Adrenal gland (tissue), 12 donors: ENCODE measurements around the gene ANKDD1A. TPM values are rescaled to one million over a fixed set of nuclear protein-coding genes. Genes with fewer than 3 reads are reported as not detected.

Experiments used
- DNase-seq, 7 donors: peaks; one replicate each; pipeline ENCODE4 v3.0.0-alpha.2; 2019 to 2020
- H3K27ac ChIP-seq, 5 donors: fragments of 200-600 bp; sonication (generic) in 4 of 5; 1 replicate in 3 of 5; 2 replicates in 2 of 5; pipeline versions ENCODE4 v1.5.1 to v1.8.0; 2016 to 2020; ENCODE audit warnings: mild to moderate bottlenecking in 1 of 5
- H3K27me3 ChIP-seq: fragments of 200-600 bp; 2 replicates; pipeline ENCODE4 v1.8.0; 2021
- H3K36me3 ChIP-seq, 2 donors: fragments of 200-600 bp; replicated peaks in 1 of 2; 1 replicate in 1 of 2; 2 replicates in 1 of 2; pipeline versions ENCODE4 v1.5.1 to v1.8.0; 2018 to 2022
- H3K4me1 ChIP-seq, 2 donors: fragments of 200-600 bp; replicated peaks in 1 of 2; 1 replicate in 1 of 2; 2 replicates in 1 of 2; pipeline versions ENCODE4 v1.5.1 to v1.8.0; 2018 to 2021
- H3K4me3 ChIP-seq, 4 donors: fragments of 200-600 bp; sonication (generic) in 3 of 4; one replicate each; pipeline ENCODE4 v1.5.1; 2016 to 2018
- H3K9me3 ChIP-seq, 3 donors: fragments of 200-600 bp; sonication (generic) in 1 of 3; replicated peaks in 1 of 3; 1 replicate in 2 of 3; 2 replicates in 1 of 3; pipeline versions ENCODE4 v1.5.1 to v1.8.0; 2016 to 2021
- CTCF ChIP-seq, 6 experiments: fragments of 450-650 bp in 4 of 6; fragments of 200-600 bp in 2 of 6; sonication (generic) in 1 of 6; IDR thresholded peaks; 1 replicate in 5 of 6; 2 replicates in 1 of 6; pipeline versions ENCODE4 v1.5.1 to v1.8.0; 2016 to 2021; ENCODE audit warnings: antibody characterized with exemption in 6 of 6, mild to moderate bottlenecking in 2 of 6, moderate library complexity in 1 of 6
- POLR2A ChIP-seq, 2 donors: fragments of 450-650 bp; IDR thresholded peaks; one replicate each; pipeline ENCODE4 v1.6.1; 2017; ENCODE audit warnings: antibody characterized with exemption in 2 of 2, mild to moderate bottlenecking in 2 of 2, moderate library complexity in 1 of 2
- WGBS, 4 donors: extraction: QIAGEN DNeasy Blood & Tissue Kit in 2 of 4; methylation state at CpG; one replicate each; pipeline versions ENCODE4 v1.1.5 to v1.1.7; 2013 to 2017; 5-methylcytosine and 5-hydroxymethylcytosine counted together
- intact Hi-C, 2 donors: fragments of 100-400 bp; cut with DNase I; formaldehyde crosslinking; loops; one replicate each; pipeline versions ENCODE4 v1.14.1 to v1.15.0; 2022 to 2023
- polyA plus RNA-seq, 3 donors: library from polyadenylated mRNA; stranded (reverse); fragments of 200-250 nt in 2 of 3; fragments of 350-450 nt in 1 of 3; fragmentation: Illumina TruSeq in 1 of 3; extraction: RNeasy Lipid Tissue Mini Kit (QIAGEN cat#74804) in 1 of 3; gene quantifications; one replicate each; pipeline ENCODE4 v1.2.3, GENCODE V29; 2013 to 2014
- total RNA-seq, 9 donors: library from RNA; depleted of rRNA in 4 of 9; stranded (reverse); fragments of >200 nt in 4 of 9; fragments of 120-200 nt in 1 of 9; fragmentation: NEBNext Ultra II Directional in 1 of 9; extraction: Animal tissue kit (Norgen Biotek cat#: 25700) in 1 of 9; gene quantifications; one replicate each; pipeline versions ENCODE4 v1.1.0 to v1.2.4, GENCODE V29; 2013 to 2023
- donor health status: healthy with polysubstance abuse.
- donor health status: Bipolar disorder and iron deficiency.
- donor health status: DM: yes; HTN: yes; CAD: no.
- donor health status: DM: no; HTN: no; CAD: no.
- donor health status: DM: no; HTN: no; CAD: no.
- donor health status: DM: yes; HTN: yes; CAD: no.

Gene ANKDD1A
- total and polyA plus RNA-seq, 12 donors, result 7.0 to 41.7 (median 28.4) TPM

- Histone ChIP-seq H3K27ac (peak overlapping the region; percentile 62 to 92 (median 90)), H3K4me1 (peaks cover 46 to 67% of the 10 kb centered on the region in 2 donors), H3K9me3 (no peaks in the 10 kb centered on the region), H3K27me3 (no peaks in the 10 kb centered on the region), H3K4me3 (peak overlapping the region in 1 of 4 donors; percentile 41), H3K36me3 (no peaks in the 10 kb centered on the region)
- WGBS, 4 donors, result 24 to 36% (median 29%) methylated on average over 6 of the region's 6 CpGs
- intact Hi-C loops, result loop anchor here in 1 of 2 donors (5.0 kb wide), 1 partner anchor 48 kb away; no protein-coding TSS in a partner anchor
- DNase-seq, result peak in 5 of 7 donors; percentile 53 to 77 (median 62)
- TF ChIP-seq CTCF (IDR thresholded peaks at IDR 0.05), result peak in 2 of 6 experiments; percentile 9 to 11
- TF ChIP-seq POLR2A (IDR thresholded peaks at IDR 0.05), result peak in 1 of 2 donors; percentile 20
These were observed 16.2 kb upstream of the ANKDD1A start for GRCh38 chr15:64895285-64896065.

GRCh38 chr15:64896371-64897069 lies 15.2 kb upstream of the ANKDD1A start:
- 77 to 84% (median 83%) methylated on average over 6 of the region's 6 CpGs for WGBS, 4 donors
- intact Hi-C loops, result loop anchor here in 1 of 2 donors (5.0 kb wide), 1 partner anchor 49 kb away; no protein-coding TSS in a partner anchor
- no peaks in the 10 kb centered on the region for H3K27me3 ChIP-seq
- no peak for DNase-seq
- TF ChIP-seq POLR2A (IDR thresholded peaks at IDR 0.05) (no peak), CTCF (IDR thresholded peaks at IDR 0.05) (no peak)
- H3K4me3 ChIP-seq, result no peak overlapping the region
- H3K4me1 ChIP-seq, result peaks cover 46 to 67% of the 10 kb centered on the region in 2 donors
- H3K36me3 ChIP-seq, result no peaks in the 10 kb centered on the region
- peak overlapping the region; percentile 62 to 92 (median 90) for H3K27ac ChIP-seq
- H3K9me3 ChIP-seq, result peaks cover 0 to 9% (median 0%) of the 10 kb centered on the region in 3 donors

- TF ChIP-seq POLR2A (IDR thresholded peaks at IDR 0.05), result peak in 1 of 2 donors; percentile 46
- no peak for TF ChIP-seq CTCF (IDR thresholded peaks at IDR 0.05)
- H3K4me3 ChIP-seq, result no peak overlapping the region
- no peaks in the 10 kb centered on the region for H3K27me3 ChIP-seq
- WGBS, 4 donors, result 7 to 16% (median 12%) methylated on average over 3 to 6 of the region's 6 CpGs
- H3K36me3 ChIP-seq, result no peaks in the 10 kb centered on the region
- intact Hi-C loops, result loop anchor here in 1 of 2 donors (5.0 kb wide), 1 partner anchor 50 kb away; no protein-coding TSS in a partner anchor
- H3K9me3 ChIP-seq, result peaks cover 0 to 11% (median 0%) of the 10 kb centered on the region in 3 donors
- peaks cover 46 to 62% of the 10 kb centered on the region in 2 donors for H3K4me1 ChIP-seq
- DNase-seq, result peak; percentile 83 to 96 (median 93)
- H3K27ac ChIP-seq, result peak overlapping the region; percentile 62 to 92 (median 90)
These were observed 14.2 kb upstream of the ANKDD1A start for GRCh38 chr15:64897345-64897985.
